Activated CD4-positive, alpha-beta T cell treated with anti-CD3 and anti-CD28 coated beads, Interleukin-2, amount 10 ng/mL, durations not matched to agents 24 days and 14 days (primary cell): ENCODE measurements around the gene TREML2. TPM values are rescaled to one million over a fixed set of nuclear protein-coding genes. Genes with fewer than 3 reads are reported as not detected.
"Not testable (repeated sequence)": the region's sequence is repeated elsewhere in the genome, so short reads cannot be mapped to it uniquely, and the experiment has no call there.

Experiments used
- DNase-seq: peaks from one replicate; pipeline ENCODE4 v3.0.0; 2022
- H3K27ac Mint-ChIP-seq: one replicate; pipeline ENCODE4 v1.8.0; 2022; ENCODE audit warnings: mild to moderate bottlenecking, mixed read lengths
- H3K27me3 Mint-ChIP-seq: one replicate; pipeline ENCODE4 v1.8.0; 2022; ENCODE audit warnings: mixed read lengths
- H3K36me3 Mint-ChIP-seq: one replicate; pipeline ENCODE4 v1.8.0; 2022; ENCODE audit warnings: low read depth, mild to moderate bottlenecking, mixed read lengths
- H3K4me1 Mint-ChIP-seq: one replicate; pipeline ENCODE4 v1.8.0; 2021; ENCODE audit warnings: mixed read lengths
- H3K4me3 Mint-ChIP-seq: one replicate; pipeline ENCODE4 v1.8.0; 2022; ENCODE audit warnings: mild to moderate bottlenecking, moderate library complexity, mixed read lengths
- H3K9me3 Mint-ChIP-seq: one replicate; pipeline ENCODE4 v1.8.0; 2021; ENCODE audit warnings: mixed read lengths
- intact Hi-C: fragments of 100-400 bp; cut with micrococcal nuclease; formaldehyde crosslinking; loops from one replicate; pipeline ENCODE4 v1.15.1; 2023
- total RNA-seq: library from RNA; stranded (reverse); gene quantifications from 2 replicates; pipeline ENCODE4 v1.2.3, GENCODE V29; 2022

The TREML2 gene
- total RNA-seq = 3.5 TPM in 2 replicates

- H3K36me3 Mint-ChIP-seq = peaks cover 18% of the 10 kb centered on the region
- peak within 1 kb of the TSS; percentile 94 for H3K27ac Mint-ChIP-seq
- peaks cover 49% of the 10 kb centered on the region for H3K4me1 Mint-ChIP-seq
- H3K27me3 Mint-ChIP-seq = peaks cover 2% of the 10 kb centered on the region
- peak within 1 kb of the TSS; percentile 80 for H3K4me3 Mint-ChIP-seq
- intact Hi-C loops = loop anchor here (1.0 to 5.0 kb wide), 2 partner anchors 116 to 129 kb away; partner anchors contain the start of genes NFYA and OARD1
- H3K9me3 Mint-ChIP-seq = peaks cover 5% of the 10 kb centered on the region
- DNase-seq = peak; percentile 82
Observed at GRCh38 chr6:41200901-41201763, at the start of gene TREML2. TSS of gene TREML2 (minus strand) at chr6:41201149. CDS start at chr6:41201008, 141 bp downstream.

- no peaks in the 10 kb centered on the region for H3K36me3 Mint-ChIP-seq
- intact Hi-C loops = no loop called here
- H3K9me3 Mint-ChIP-seq = peaks cover 7% of the 10 kb centered on the region
- no peaks in the 10 kb centered on the region for H3K4me1 Mint-ChIP-seq
- no peak overlapping the region for H3K4me3 Mint-ChIP-seq
- no peak for DNase-seq
- peaks cover 23% of the 10 kb centered on the region for H3K27me3 Mint-ChIP-seq
- H3K27ac Mint-ChIP-seq = no peak overlapping the region
Observed at GRCh38 chr6:41247882-41248705, 47.1 kb upstream of the TREML2 start.

- intact Hi-C loops = no loop called here
- no peak overlapping the region for H3K27ac Mint-ChIP-seq
- peaks cover 7% of the 10 kb centered on the region for H3K9me3 Mint-ChIP-seq
- no peak for DNase-seq
- no peaks in the 10 kb centered on the region for H3K36me3 Mint-ChIP-seq
- no peaks in the 10 kb centered on the region for H3K4me1 Mint-ChIP-seq
- no peak overlapping the region for H3K4me3 Mint-ChIP-seq
- H3K27me3 Mint-ChIP-seq = peaks cover 25% of the 10 kb centered on the region
Observed at GRCh38 chr6:41247288-41247865, 46.4 kb upstream of the TREML2 start.

GRCh38 chr6:41246529-41246928, 45.6 kb upstream of the TREML2 start:
- H3K36me3 Mint-ChIP-seq, H3K27ac Mint-ChIP-seq: not testable (repeated sequence)

GRCh38 chr6:41239467-41240159, 38.7 kb upstream of the TREML2 start:
- intact Hi-C loops = no loop called here
- Mint-ChIP-seq H3K4me3 (no peak overlapping the region), H3K9me3 (no peaks in the 10 kb centered on the region), H3K27ac (no peak overlapping the region), H3K4me1 (no peaks in the 10 kb centered on the region), H3K36me3 (no peaks in the 10 kb centered on the region), H3K27me3 (peaks cover 60% of the 10 kb centered on the region)
- no peak for DNase-seq

More at GRCh38 chr6:41246529-41246928, 45.6 kb upstream of the TREML2 start:
- H3K4me3 Mint-ChIP-seq, H3K9me3 Mint-ChIP-seq, intact Hi-C loops, DNase-seq, H3K4me1 Mint-ChIP-seq: not testable (repeated sequence)
- peaks cover 27% of the 10 kb centered on the region for H3K27me3 Mint-ChIP-seq

- intact Hi-C loops = no loop called here
- Mint-ChIP-seq H3K27me3 (peaks cover 51% of the 10 kb centered on the region), H3K4me1 (no peaks in the 10 kb centered on the region), H3K27ac (no peak overlapping the region), H3K36me3 (no peaks in the 10 kb centered on the region), H3K9me3 (no peaks in the 10 kb centered on the region), H3K4me3 (no peak overlapping the region)
- no peak for DNase-seq
Observed at GRCh38 chr6:41237128-41237527, 36.2 kb upstream of the TREML2 start.

GRCh38 chr6:41236276-41236675, 35.3 kb upstream of the TREML2 start:
- Mint-ChIP-seq H3K36me3 (no peaks in the 10 kb centered on the region), H3K4me1 (no peaks in the 10 kb centered on the region), H3K27ac (no peak overlapping the region), H3K9me3 (no peaks in the 10 kb centered on the region), H3K4me3 (no peak overlapping the region), H3K27me3 (peaks cover 52% of the 10 kb centered on the region)
- DNase-seq = no peak
- intact Hi-C loops = no loop called here

GRCh38 chr6:41232667-41233066, 31.7 kb upstream of the TREML2 start:
- Mint-ChIP-seq H3K27ac (no peak overlapping the region), H3K36me3 (no peaks in the 10 kb centered on the region), H3K4me1 (no peaks in the 10 kb centered on the region), H3K27me3 (peaks cover 30% of the 10 kb centered on the region), H3K9me3 (no peaks in the 10 kb centered on the region), H3K4me3 (no peak overlapping the region)
- no peak for DNase-seq
- intact Hi-C loops = no loop called here

GRCh38 chr6:41231246-41231645, 30.3 kb upstream of the TREML2 start:
- H3K9me3 Mint-ChIP-seq = no peaks in the 10 kb centered on the region
- no peaks in the 10 kb centered on the region for H3K4me1 Mint-ChIP-seq
- no peak overlapping the region for H3K27ac Mint-ChIP-seq
- peaks cover 25% of the 10 kb centered on the region for H3K27me3 Mint-ChIP-seq
- no peak overlapping the region for H3K4me3 Mint-ChIP-seq
- no peaks in the 10 kb centered on the region for H3K36me3 Mint-ChIP-seq
- intact Hi-C loops = no loop called here
- DNase-seq = no peak

- intact Hi-C loops = no loop called here
- Mint-ChIP-seq H3K27ac (no peak overlapping the region), H3K9me3 (no peaks in the 10 kb centered on the region), H3K27me3 (peaks cover 27% of the 10 kb centered on the region), H3K4me3 (no peak overlapping the region), H3K36me3 (no peaks in the 10 kb centered on the region), H3K4me1 (no peaks in the 10 kb centered on the region)
- DNase-seq = no peak
Observed at GRCh38 chr6:41229721-41230120, 28.8 kb upstream of the TREML2 start.

GRCh38 chr6:41228616-41229015, 27.7 kb upstream of the TREML2 start:
- peak; percentile 50 for DNase-seq
- intact Hi-C loops = no loop called here

GRCh38 chr6:41228096-41228495, 27.1 kb upstream of the TREML2 start, which contains the start of gene TREML4:
TSS of gene TREML4 (plus strand) at chr6:41228349. CDS start at chr6:41228428, 79 bp downstream.
- Mint-ChIP-seq H3K27me3 (peaks cover 31% of the 10 kb centered on the region), H3K9me3 (no peaks in the 10 kb centered on the region), H3K36me3 (no peaks in the 10 kb centered on the region), H3K4me3 (no peak within 1 kb of the TSS), H3K27ac (no peak within 1 kb of the TSS), H3K4me1 (no peaks in the 10 kb centered on the region)
- DNase-seq = no peak
- intact Hi-C loops = no loop called here

More at GRCh38 chr6:41228616-41229015, 27.7 kb upstream of the TREML2 start:
- H3K9me3 Mint-ChIP-seq = no peaks in the 10 kb centered on the region
- H3K27me3 Mint-ChIP-seq = peaks cover 31% of the 10 kb centered on the region
- H3K27ac Mint-ChIP-seq = no peak overlapping the region
- H3K4me3 Mint-ChIP-seq = no peak overlapping the region
- H3K4me1 Mint-ChIP-seq = no peaks in the 10 kb centered on the region
- no peaks in the 10 kb centered on the region for H3K36me3 Mint-ChIP-seq

GRCh38 chr6:41226752-41227151, 25.8 kb upstream of the TREML2 start:
- DNase-seq = no peak
- no peak overlapping the region for H3K4me3 Mint-ChIP-seq

More at GRCh38 chr6:41226752-41227151, 25.8 kb upstream of the TREML2 start:
- Mint-ChIP-seq H3K9me3 (no peaks in the 10 kb centered on the region), H3K36me3 (no peaks in the 10 kb centered on the region), H3K27ac (no peak overlapping the region), H3K4me1 (peaks cover 2% of the 10 kb centered on the region), H3K27me3 (peaks cover 23% of the 10 kb centered on the region)
- intact Hi-C loops = no loop called here
